ENCODE measurements around the gene PCNX3.

The PCNX3 gene

DNA sequence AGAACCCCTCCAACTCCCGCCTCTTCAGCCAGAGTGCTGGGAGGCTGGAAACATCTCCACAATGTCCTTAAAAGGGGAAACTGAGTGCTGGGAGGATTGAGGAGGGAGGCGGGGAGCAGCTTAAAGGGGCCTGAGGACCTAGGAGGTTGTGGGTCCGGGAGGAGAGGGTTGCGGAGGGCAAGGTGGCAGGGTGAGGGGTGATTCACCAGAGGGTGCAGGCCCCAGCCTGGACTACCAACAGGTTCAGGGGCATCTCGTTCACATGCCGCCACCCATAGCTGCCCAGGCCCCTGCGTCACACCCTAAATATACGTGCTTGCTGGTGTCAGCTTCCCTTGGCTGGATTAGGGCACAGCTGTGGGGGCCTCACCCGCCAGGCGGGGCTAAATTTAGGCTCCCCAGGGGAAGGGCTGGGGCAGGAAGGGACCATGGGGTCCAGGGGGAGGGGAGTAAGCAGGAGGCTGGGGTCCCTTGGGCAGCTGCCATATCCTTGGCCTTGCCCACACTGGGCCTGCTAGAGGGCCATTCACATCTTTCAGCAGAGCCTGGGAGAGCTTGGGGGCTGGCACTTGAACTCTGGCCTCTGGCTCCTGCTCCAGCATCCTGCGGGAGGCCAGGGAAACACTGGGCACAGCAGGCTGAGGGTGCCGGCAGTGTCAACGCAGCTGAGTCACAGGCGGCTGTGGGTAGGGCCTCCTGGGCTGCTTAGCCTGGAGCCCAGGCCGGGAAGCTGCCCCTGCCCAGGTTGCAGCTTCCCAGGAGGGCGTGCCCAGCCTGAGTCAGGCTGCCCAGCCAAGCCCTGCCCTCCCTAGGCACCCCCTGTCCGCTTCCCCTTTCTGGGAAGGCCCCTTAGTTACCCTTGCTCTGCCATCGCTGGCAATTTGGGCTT is 38.5 kb upstream of the PCNX3 start:
- peak overlapping the region; percentile 98; the same call in 1 of the 2 replicates for H3K27ac ChIP-seq
- TF ChIP-seq, protein P1, sequence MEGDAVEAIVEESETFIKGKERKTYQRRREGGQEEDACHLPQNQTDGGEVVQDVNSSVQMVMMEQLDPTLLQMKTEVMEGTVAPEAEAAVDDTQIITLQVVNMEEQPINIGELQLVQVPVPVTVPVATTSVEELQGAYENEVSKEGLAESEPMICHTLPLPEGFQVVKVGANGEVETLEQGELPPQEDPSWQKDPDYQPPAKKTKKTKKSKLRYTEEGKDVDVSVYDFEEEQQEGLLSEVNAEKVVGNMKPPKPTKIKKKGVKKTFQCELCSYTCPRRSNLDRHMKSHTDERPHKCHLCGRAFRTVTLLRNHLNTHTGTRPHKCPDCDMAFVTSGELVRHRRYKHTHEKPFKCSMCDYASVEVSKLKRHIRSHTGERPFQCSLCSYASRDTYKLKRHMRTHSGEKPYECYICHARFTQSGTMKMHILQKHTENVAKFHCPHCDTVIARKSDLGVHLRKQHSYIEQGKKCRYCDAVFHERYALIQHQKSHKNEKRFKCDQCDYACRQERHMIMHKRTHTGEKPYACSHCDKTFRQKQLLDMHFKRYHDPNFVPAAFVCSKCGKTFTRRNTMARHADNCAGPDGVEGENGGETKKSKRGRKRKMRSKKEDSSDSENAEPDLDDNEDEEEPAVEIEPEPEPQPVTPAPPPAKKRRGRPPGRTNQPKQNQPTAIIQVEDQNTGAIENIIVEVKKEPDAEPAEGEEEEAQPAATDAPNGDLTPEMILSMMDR (conservative IDR thresholded peaks at IDR 0.05): no peak

DNA sequence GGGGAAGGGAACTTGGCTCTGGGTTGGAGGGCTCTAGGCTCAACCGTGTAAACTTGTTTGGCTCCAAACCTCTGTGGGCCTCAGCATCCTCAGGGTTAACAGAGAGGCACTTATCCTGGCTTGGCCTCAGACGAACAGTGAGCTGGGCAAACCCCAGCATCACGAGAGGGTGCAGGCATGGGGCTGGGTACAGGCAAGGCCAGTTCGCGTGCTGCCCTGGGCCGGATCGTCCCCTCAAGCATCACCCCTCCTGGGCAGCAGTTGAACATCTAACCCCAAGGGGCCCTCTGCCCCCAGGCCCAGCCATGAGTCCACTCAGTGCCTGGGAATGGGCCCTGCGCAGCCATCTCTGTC is 37.8 kb upstream of the PCNX3 start:
- peak overlapping the region; percentile 98; the same call in 1 of the 2 replicates for H3K27ac ChIP-seq

DNA sequence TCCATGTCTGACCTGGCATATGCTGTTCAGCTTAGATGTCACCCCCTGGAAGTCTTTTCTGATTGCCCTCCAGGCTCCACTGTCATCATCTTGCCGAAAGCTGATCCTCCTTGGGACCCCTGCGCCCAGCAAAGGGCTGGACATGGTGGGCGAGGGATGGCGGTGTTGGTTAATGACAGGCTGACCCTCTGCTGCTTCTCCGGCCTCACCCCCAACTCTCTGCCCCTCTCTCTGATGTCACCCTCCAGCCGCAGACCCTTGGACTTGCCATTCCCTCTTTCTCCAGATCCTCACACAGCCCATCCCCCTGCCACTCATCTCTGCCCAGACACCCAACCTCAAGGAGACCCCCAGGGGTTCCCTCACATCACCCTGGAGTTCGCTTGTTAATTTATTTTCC is 37.4 kb upstream of the PCNX3 start:
- H3K27ac ChIP-seq: no peak overlapping the region; the same call in 1 of the 2 replicates
- TF ChIP-seq, protein P1 (conservative IDR thresholded peaks at IDR 0.05): no peak

More for the DNA sequence above, 37.8 kb upstream of the PCNX3 start:
- TF ChIP-seq, protein P1 (conservative IDR thresholded peaks at IDR 0.05): no peak

DNA sequence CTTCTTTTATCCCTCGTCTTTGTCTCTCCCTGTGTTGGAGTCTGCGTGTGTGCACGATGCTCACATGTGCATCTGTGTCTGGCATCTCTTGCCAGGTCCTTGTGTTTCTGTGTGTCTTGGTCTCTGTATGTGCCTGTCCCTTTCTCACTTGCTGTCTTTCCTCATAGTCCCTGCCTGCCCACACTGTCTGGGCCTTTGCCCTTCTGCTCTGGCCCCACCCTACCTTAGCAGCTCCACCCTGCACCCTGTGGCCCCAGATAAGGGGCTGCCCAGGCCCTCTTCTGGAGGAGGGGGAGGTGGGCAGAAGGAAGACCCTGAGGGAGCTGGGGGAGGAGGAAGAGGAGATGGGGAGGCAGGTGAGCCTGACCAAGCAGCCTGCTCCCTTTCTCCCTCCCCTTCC is 36.9 kb upstream of the PCNX3 start:
- TF ChIP-seq, protein P1 (conservative IDR thresholded peaks at IDR 0.05): no peak
- H3K27ac ChIP-seq: no peak overlapping the region

DNA sequence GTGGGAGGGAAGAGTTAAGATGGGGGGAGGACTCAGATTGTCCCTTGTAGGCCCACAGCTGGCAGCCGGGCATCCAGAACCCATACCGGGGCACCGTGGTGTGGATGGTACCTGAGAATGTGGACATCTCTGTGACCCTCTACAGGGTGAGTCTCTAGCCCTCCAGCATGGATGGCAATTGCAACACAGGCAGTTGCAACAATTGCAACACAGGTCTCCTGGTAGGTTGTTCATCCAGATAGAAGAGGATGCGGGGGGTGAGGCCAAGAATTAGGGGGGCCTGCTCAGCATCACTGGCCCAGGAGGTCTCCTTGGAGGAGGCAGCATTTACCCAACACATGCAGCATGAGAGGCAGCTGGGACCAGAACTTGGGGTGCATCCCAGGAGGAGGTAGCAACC is 36.3 kb upstream of the PCNX3 start:
- H3K27ac ChIP-seq: no peak overlapping the region

DNA sequence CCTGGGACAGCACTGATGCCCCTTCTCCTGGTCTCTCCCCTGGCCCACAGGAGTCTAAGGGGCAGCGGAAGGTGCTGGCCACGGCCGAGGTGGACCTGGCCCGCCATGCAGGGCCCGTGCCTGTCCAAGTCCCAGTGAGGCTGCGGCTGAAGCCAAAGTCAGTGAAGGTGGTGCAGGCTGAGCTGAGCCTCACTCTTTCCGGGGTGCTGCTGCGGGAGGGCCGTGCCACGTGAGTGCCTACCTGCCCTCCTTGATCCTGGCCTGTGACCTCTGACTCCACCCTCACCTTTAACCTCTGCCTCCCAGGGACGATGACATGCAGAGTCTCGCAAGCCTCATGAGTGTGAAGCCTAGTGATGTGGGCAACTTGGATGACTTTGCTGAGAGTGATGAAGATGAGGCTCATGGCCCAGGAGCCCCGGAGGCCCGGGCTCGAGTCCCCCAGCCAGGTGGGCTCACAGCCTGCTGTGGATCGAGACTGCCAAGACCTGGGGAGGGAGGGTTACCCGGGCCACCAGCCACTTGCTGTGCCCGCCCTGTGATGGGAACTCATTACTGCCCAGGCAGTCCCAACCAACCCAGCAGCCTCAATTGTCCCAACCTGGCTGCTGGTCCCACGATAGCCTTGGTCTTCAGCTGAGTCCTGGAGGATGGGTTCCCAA is 35.4 kb upstream of the PCNX3 start:
- TF ChIP-seq, protein P1 (conservative IDR thresholded peaks at IDR 0.05): no peak
- no peak overlapping the region for H3K27ac ChIP-seq

More for the DNA sequence above, 36.3 kb upstream of the PCNX3 start:
- TF ChIP-seq, protein P1 (conservative IDR thresholded peaks at IDR 0.05): no peak

DNA sequence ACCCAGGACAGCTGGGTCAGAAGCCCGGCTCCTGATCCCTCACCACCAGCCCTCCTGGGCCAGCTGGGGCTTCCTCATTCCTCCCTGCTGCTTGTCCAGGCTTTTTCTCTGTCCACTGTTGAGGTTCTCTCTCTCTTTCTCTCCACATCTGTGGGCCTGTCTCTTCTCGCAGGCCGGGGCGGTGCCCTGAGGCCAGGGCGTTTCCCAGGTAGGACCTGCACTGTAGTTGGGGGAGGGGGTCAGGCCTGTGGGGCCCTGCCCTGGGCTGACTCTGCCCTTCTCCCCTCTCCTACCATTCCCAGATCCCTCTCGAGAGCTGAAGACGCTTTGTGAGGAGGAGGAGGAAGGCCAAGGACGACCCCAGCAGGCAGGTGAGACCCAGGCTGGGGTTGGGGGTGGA is 34.8 kb upstream of the PCNX3 start:
- no peak overlapping the region for H3K27ac ChIP-seq
- TF ChIP-seq, protein P1 (conservative IDR thresholded peaks at IDR 0.05): no peak

Measured in VCaP (cell line).